ENCODE data around the gene KLHL41.

- TF ChIP-seq CTCF (IDR thresholded peaks at IDR 0.05; ENCODE audit: insufficient read depth, low read depth, low read length) = no peak
- TF ChIP-seq EZH2 (IDR thresholded peaks at IDR 0.05; ENCODE audit: insufficient read depth, low read length) = no peak
These were observed 4.9 kb upstream of the KLHL41 start for GRCh38 chr2:169504651-169505050.

All from astrocyte (in vitro differentiated cells and primary cell).